Measurements from ENCODE around the gene CAV1.
"Not testable (repeated sequence)": the region's sequence is repeated elsewhere in the genome, so short reads cannot be mapped to it uniquely, and the experiment has no call there.

CAV1 gene

DNA sequence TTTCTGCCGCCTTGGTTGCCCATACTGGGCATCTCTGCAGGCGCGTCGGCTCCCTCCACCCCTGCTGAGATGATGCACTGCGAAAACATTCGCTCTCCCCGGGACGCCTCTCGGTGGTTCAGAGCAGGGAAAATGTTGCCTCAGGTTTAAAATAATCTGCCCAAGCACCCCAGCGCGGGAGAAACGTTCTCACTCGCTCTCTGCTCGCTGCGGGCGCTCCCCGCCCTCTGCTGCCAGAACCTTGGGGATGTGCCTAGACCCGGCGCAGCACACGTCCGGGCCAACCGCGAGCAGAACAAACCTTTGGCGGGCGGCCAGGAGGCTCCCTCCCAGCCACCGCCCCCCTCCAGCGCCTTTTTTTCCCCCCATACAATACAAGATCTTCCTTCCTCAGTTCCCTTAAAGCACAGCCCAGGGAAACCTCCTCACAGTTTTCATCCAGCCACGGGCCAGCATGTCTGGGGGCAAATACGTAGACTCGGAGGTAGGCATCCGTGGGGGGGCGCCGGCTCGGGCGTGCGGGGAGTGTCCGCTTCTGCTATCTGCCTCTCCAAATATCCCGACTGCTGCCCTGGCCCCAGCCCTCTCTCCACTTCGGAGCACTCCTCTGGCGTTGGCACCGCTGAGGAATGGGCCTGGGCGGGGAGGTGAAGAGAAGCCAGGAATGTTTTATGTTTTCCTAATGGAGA, at the start of gene CAV1:
Gene CAV1 (plus strand): TSS at position 428 of the 689 bp plus-strand sequence. CDS start 27 bp downstream, at position 455.
- no peak for DNase-seq (ENCODE audit: low spot score)

DNA sequence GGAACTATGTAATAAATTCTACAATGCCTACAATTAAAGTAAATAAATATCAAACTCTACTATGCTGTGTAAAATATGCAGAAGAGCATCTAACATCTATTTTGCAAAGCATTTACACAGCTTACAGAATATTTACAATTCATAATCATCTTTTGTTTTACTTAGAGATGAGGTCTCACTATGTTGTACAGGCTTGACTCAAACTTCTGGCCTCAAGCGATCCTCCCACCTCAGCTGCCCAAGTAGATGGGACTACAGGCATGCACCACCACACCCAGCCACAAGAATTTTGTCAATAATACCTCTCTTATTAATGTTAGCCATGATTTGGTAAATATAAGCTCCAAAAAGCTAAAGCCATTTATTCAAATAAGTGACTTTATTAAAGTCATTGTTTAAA, 47.2 kb upstream of the CAV1 start:
- DNase-seq (ENCODE audit: low spot score): no peak

DNA sequence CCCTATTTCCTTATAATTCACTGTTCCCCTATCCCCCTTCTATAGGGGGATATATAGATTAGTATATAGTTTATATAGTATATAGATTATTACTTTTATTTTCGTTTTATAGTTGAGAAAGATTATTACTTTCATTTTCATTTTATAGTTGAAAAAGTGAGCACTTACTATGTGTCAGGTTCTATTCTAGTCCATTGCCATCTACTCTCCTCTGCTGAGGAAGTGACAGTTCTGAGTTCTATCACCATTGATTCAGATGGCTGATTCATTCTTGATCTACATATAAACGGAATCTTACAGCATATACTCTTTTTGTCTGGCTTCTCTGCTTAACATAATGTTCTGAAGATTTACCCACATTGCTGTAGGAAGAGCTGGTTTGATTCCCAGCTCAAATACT, 46.0 kb upstream of the CAV1 start:
- no peak for DNase-seq (ENCODE audit: low spot score)

DNA sequence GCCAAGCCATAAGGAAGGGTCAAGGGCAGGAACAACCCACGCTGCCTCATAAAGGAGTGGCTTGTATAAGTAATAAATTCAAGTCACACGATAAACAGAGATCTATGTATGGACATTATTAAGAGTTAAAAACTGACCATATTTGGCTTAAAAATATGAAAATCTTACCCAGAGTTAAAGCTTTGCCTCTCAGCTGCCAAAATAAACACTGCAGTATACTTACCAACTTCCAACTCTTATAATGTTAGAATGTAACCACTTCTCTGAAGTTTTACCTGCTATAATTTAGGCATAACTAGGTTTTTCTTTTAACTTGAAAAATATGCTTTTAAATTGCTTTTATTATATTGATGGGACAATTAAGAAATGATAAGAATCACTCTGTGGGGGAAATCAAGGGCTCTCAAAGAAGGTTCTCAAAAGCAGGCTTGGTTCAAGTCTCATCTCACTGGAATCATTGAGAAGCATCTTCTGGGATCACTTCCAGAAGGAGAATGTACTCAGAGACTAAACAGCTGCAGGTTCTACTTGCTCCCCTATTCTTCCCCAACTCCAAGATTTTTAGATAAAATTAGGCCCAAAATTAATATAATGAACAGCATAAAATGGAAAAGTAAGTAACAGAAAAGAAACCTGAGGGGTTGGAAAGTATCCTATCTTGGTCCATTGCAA, 41.4 kb upstream of the CAV1 start:
- DNase-seq (ENCODE audit: low spot score): no peak

GRCh38 chr7:116484389-116484788, 40.4 kb upstream of the CAV1 start:
- not testable (repeated sequence) for DNase-seq (ENCODE audit: low spot score)

GRCh38 chr7:116487907-116488521, 36.8 kb upstream of the CAV1 start:
- no peak for DNase-seq (ENCODE audit: low spot score)

- no peak for DNase-seq (ENCODE audit: low spot score)
Observed at GRCh38 chr7:116490351-116490750, 34.5 kb upstream of the CAV1 start.

- DNase-seq (ENCODE audit: low spot score): no peak
Observed at GRCh38 chr7:116491887-116492653, 32.8 kb upstream of the CAV1 start.

GRCh38 chr7:116492654-116493109, 32.2 kb upstream of the CAV1 start:
- DNase-seq (ENCODE audit: low spot score): no peak

DNA sequence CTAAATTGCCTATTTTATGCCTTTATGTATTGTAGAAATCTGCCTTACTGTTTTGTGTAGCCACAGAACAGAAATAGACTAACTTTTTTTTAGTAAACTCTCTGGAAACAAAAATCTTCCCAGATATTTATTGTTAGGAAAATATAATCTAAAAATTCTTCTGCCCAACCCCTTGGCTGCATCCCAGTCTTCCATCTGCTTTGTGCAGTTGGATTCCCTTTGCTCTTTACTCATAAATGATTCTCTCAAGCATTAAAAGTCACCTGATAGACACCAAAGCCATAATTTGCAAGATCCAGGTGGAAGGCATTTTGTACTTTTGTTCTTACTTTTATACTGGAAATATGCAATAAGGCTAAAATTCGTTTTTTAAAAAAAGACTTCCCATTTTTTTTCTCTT, 31.4 kb upstream of the CAV1 start:
- DNase-seq (ENCODE audit: low spot score): no peak

- no peak for DNase-seq (ENCODE audit: low spot score)
Observed at GRCh38 chr7:116494472-116494871, 30.4 kb upstream of the CAV1 start.

DNA sequence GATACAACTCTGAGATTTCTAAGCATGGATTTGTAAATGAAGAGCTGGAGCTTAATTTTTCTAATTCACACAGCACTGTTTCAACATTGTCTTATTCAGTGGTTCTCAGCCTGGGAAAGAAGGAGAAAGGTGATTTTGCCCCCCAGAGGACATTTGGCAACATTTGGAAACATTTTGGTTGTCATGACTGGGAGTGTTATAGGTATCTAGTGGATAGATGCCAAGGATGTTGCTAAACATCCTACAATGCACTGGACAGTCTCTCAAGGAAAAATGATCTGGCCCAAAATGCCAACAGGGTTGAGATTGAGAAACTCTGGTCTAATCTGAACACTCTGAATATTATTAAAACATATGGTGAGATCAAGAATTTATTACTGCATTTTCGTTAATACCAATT, 29.1 kb upstream of the CAV1 start:
- DNase-seq (ENCODE audit: low spot score): no peak

- DNase-seq (ENCODE audit: low spot score): no peak
Observed at GRCh38 chr7:116496653-116497052, 28.2 kb upstream of the CAV1 start.

GRCh38 chr7:116497708-116498107, 27.1 kb upstream of the CAV1 start:
- DNase-seq (ENCODE audit: low spot score): no peak

GRCh38 chr7:116499168-116500077, 25.4 kb upstream of the CAV1 start, which contains the start of gene CAV2:
CAV2 (plus strand) TSS chr7:116499738; CDS start chr7:116499782, 44 bp downstream.
- no peak for DNase-seq (ENCODE audit: low spot score)

GRCh38 chr7:116500078-116500853, 24.6 kb upstream of the CAV1 start:
- DNase-seq (ENCODE audit: low spot score): no peak

GRCh38 chr7:116501425-116502167, 23.2 kb upstream of the CAV1 start:
- DNase-seq (ENCODE audit: low spot score): no peak

DNA sequence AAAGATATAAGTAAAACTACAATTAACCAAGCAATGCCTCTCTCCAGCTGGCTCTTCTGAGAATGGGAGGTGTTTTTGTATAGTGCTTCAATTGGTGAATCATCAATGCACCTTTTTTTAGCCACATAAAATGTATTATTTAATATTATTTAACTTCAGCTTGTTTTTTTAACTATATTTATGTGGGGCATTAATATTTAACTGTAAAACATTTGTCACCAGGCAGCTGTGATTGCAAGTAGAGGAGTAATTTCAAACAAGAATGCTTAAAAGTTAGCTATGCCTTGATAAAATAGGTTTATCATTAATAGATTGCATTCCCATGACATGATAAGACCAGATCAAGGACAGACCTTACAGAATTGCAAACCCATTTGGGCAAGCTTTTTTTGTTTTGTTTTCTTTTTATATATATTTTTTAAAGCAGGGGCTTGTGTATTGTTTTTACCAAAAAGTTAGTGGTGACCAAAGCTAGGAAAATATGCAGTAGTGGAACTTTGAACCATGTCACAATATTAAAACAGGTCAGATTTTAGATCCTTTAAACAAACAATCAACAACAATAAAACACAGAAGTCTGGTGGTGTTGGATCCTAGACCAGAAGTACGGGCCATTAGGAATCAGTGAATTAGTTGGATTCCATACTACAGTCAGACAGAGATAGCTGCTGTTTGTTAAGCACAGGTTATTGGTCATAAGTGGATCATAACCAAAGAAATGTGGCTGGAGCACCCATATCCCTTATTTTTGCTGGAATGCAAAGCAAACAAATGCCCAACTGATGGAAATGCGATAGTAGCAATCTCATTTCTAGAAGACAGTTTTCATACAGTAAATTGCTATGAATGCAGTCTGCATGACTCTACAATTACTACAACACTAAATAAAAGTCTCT, 22.4 kb upstream of the CAV1 start:
- DNase-seq (ENCODE audit: low spot score): no peak

DNA sequence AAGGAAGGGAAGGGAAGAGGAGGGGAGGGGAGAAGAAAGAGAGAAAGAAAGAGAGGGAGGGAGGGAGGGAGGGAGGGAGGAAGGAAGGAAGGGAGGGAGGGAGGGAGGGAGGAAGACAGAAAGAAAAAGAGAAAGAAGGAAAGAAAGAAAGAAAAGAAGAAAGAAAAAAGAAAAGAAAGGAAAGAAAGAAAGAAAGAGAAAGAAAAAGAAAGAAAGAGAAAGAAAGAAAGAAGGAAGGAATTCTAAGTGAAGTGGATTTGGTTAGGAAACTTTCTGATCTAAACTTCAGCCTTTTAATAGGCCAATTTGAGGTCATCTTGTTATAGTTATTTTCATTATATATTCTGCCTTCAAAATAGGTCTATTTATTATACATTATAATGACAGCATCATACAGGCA, 21.0 kb upstream of the CAV1 start:
- no peak for DNase-seq (ENCODE audit: low spot score)

Measured in hematopoietic multipotent progenitor cell treated with erythropoietin and hydrocortisone succinate and interleukin-3 and kit ligand, for 15 days (in vitro differentiated cells).